Suprapubic skin (tissue), 4 donors: Measurements from ENCODE around the gene RPS10.

Experiments used
- EP300 ChIP-seq: sonication (generic); formaldehyde crosslinking; IDR thresholded peaks from one replicate; pipeline ENCODE4 v1.6.1; 2017; ENCODE audit warnings: antibody characterized with exemption
- POLR2AphosphoS5 ChIP-seq, 3 donors: sonication (generic); formaldehyde crosslinking; IDR thresholded peaks; one replicate each; pipeline ENCODE4 v1.6.1; 2017; ENCODE audit warnings: antibody characterized with exemption in 3 of 3
- TF ChIP-seq, protein P1 (sequence below), 2 donors: fragments of 200-600 bp in 1 of 2; fragments of 450-650 bp in 1 of 2; sonication (generic) in 1 of 2; IDR thresholded peaks; one replicate each; pipeline ENCODE4 v1.5.1; 2016 to 2019; ENCODE audit warnings: antibody characterized with exemption in 2 of 2, mild to moderate bottlenecking in 1 of 2, moderate library complexity in 1 of 2

DNA sequence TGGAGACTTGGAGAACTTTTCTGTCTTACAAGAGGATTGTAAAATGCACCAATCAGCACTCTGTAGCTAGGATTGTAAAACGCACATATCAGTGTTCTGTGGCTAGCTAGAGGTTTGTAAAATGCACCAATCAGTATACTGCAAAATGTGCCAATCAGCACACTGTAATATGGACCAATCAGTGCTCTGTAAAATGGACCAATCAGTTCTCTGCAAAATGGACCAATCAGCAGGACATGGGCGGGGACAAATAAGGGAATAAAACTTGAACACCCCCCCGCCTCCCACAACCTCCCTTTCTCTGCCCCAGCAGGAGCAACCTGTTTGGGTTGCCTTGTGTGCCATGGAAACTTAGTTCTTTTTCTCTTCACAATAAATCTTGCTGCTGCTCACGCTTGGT is 12.8 kb upstream of the RPS10 start:
- TF ChIP-seq, protein P1, sequence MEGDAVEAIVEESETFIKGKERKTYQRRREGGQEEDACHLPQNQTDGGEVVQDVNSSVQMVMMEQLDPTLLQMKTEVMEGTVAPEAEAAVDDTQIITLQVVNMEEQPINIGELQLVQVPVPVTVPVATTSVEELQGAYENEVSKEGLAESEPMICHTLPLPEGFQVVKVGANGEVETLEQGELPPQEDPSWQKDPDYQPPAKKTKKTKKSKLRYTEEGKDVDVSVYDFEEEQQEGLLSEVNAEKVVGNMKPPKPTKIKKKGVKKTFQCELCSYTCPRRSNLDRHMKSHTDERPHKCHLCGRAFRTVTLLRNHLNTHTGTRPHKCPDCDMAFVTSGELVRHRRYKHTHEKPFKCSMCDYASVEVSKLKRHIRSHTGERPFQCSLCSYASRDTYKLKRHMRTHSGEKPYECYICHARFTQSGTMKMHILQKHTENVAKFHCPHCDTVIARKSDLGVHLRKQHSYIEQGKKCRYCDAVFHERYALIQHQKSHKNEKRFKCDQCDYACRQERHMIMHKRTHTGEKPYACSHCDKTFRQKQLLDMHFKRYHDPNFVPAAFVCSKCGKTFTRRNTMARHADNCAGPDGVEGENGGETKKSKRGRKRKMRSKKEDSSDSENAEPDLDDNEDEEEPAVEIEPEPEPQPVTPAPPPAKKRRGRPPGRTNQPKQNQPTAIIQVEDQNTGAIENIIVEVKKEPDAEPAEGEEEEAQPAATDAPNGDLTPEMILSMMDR (IDR thresholded peaks at IDR 0.05) = no peak
- TF ChIP-seq POLR2AphosphoS5 (IDR thresholded peaks at IDR 0.05) (no peak), EP300 (no peak)
